Spleen (tissue), 7 donors: Measurements from ENCODE around the gene WDR64.

ENCODE experiments used
- CTCF ChIP-seq, 11 experiments: fragments of 200-600 bp in 7 of 11; fragments of 450-650 bp in 4 of 11; sonication (generic) in 4 of 11; IDR thresholded peaks in 8 of 11; conservative IDR thresholded peaks in 3 of 11; 1 replicate in 7 of 11; 2 replicates in 4 of 11; pipeline versions ENCODE4 v1.4.0 to v1.8.0; 2016 to 2021; ENCODE audit warnings: antibody characterized with exemption in 11 of 11, inconsistent platforms in 4 of 11, mild to moderate bottlenecking in 1 of 11
- POLR2AphosphoS5 ChIP-seq, 3 donors: sonication (generic); formaldehyde crosslinking; IDR thresholded peaks; one replicate each; pipeline ENCODE4 v1.5.1; 2017; ENCODE audit warnings: antibody characterized with exemption in 3 of 3
- donor health status: DM: no; HTN: no; CAD: no; lungs with moderate emphysema.
- donor health status: DM: no; HTN: no; CAD: no.
- donor health status: DM: no; HTN: no; CAD: no.

- TF ChIP-seq CTCF (IDR thresholded peaks at IDR 0.05 in 8 of 11, conservative IDR thresholded peaks at IDR 0.05 in 3 of 11): no peak
- TF ChIP-seq POLR2AphosphoS5 (IDR thresholded peaks at IDR 0.05): no peak
Observed at GRCh38 chr1:241844593-241844992, 192.5 kb downstream of the WDR64 start.
